DMS53 treated with DMSO at 0.1 percent for 48 hours (cell line): ENCODE results near the gene ISM2.

ENCODE experiments used
- DNase-seq: peaks from one replicate; lab custom pipeline; 2025; ENCODE audit not compliant: unreplicated experiment; lab: John Stamatoyannopoulos, UW

Gene ISM2

GRCh38 chr14:77508876-77509275 is 10.3 kb upstream of the ISM2 start:
- no peak for DNase-seq

- no peak for DNase-seq
Measured at GRCh38 chr14:77508249-77508648, 9.6 kb upstream of the ISM2 start.

DNA sequence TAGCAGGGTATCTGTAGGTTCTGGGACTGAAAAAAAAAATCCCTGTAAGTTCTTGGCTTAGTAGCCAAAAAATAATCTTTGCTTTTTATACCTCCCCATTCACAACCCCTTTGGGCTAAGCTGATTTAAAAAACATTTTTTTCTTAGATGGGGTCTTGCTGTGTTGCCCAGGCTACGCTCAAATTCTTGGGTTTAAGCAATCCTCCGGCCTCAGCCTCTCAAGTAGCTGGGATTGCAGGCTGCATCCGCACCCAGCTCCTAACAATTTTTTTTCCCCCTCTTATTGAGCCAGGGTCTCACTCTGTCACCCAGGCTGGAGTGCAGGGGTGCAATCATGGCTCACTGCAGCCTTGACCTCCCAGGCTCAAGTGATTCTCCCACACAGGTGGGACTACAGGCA is 9.1 kb upstream of the ISM2 start:
- DNase-seq, result no peak

GRCh38 chr14:77505031-77505430 is 6.4 kb upstream of the ISM2 start:
- no peak for DNase-seq

GRCh38 chr14:77503138-77503537 is 4.5 kb upstream of the ISM2 start:
- no peak for DNase-seq

DNA sequence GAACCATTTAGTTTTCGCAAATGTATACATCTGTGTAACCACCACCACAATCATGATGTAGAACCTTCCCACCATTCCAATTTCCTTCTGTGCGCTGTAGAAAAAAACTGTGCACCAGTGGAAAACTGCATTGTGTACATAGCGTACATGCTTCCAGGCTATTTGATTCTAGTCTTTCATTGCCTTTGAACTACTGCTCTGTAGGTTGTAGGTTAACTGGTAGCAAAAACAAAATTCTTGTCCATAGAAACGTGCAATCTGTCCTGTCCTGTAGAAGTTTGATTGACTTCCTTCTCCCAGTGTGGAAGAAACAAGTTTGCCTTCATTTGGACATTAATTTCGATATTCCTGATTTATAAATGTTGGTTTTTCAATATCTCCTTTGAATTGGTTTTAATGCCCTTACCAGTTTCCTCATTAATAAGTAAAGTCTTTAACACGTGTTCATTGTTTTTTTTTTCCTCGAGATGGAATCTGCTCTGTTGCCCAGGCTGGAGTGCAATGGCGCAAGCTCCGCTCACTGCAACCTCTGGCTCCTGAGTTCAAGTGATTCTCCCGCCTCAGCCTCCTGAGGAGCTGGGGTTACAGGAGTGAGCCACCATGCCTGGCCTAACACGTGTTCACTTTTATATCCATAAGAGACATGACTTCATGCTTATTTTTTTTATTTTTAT is 3.6 kb upstream of the ISM2 start:
- no peak for DNase-seq

DNA sequence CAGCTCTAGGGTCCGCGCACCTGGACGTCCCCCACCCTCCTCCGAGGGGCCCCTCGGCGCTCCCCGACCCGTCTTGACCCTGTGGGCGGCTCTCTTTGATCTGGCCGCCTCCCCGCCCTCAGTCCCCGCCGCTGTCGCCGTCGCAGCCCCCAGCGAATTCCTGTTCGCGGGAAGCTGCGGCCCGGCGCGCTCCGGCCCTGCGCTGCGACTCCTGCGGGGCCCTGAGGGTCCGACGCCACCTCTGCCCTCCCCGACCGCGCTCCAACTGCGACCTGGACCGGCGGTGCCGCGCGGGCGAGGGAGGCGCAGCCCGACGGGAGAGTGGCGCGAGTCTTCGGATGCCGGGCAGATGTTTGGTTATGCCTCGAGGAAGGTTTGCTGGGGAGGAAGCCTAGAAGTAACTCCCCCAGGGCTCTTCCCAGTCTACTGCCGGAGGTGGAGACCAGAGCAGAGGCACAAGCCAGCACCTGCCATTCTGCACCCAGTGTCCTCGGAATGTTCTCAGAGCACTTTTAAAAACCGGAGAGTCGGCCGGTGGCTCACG is 440 bp upstream of the ISM2 start:
- no peak for DNase-seq

- DNase-seq, result no peak
Measured at GRCh38 chr14:77495334-77495733, 3.3 kb downstream of the ISM2 start.

DNA sequence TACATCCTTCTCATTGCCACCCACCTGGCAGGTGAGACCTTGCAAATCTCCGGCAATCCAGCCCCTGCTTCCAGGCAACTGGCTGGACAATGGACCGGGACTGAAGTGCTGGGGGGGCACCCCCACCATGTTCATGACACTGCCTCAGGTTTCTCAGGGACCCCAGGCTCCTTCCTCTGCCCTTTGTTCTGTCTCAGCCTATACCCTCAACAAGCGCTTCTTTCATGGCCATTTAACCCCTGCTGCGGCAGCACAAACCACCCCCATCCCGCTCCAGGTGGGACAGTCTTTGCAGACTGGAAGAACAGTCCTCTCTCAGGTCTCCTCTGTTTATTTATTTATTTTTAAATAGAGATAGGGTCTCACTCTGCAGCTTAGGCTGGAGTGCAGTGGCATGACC is 7.6 kb downstream of the ISM2 start:
- DNase-seq, result no peak

DNA sequence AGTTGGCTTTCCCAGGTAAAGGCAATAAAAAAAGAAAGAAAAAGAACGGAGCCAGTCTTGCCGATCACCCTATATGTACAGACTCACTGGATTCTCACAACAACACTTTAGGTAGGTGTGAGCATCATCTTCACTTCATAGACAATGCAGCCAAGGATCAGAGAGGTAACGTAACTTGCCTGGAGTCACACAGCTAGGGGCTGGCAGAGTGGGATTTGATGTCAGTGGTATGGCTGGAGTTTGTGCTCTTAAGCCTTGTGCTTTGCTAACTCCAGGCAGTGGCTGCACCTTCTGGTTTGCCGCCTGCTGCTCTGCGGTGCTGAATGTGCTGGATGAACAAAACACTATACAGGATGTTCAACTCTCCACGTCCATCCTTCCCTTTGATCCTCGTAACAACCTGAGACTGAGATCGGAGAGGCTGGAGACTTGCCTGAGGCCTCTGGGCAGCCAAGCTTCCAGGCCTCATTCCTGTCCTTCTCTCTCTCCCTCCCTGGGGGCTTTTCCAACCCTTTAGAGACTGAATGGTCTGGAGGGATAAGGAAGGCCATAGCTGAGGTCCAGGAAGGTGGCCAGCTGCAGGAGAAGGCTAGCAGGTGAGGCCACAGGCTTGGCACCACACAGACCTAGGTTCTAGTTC is 8.1 kb downstream of the ISM2 start:
- DNase-seq, result no peak

- DNase-seq, result no peak
Measured at GRCh38 chr14:77489041-77489440, 9.6 kb downstream of the ISM2 start.

GRCh38 chr14:77488558-77488957 is 10.1 kb downstream of the ISM2 start:
- DNase-seq, result no peak

DNA sequence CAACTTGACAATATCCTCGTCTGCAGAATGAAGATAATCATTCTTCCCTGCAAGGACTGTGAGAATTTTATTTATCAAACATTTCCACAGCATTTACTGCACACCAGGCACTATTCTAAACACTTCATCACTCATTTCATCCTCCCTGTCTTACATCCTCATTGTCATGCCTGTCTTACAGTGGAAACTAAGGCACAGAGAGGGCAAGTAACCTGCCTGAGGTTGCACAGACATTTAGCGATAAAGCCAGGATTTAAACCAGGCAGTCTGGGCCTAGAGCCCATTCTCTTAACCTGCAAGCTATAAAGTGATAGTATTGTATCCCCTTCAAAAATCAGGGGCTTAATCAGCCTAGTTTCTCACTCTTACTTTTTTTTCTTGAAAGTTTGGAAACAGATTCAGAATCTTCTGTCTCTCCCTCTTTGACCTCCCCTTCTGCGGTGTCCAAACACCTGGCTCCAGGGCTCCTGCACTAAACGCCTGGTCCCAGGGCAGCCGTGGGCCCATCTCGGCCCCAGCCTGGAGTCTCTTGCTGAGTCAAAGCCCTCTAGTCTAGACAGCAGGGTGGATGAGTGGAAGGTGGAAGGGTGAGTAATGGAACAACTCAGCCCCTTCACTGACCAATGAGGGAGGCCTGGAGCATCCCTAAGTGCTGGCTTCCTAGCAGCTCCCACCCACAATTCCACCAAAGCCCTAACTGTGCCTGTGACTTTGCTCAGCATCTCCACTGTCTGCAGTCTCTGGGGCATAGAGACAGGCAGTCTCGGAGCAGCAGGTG is 12.5 kb downstream of the ISM2 start:
- DNase-seq, result no peak

GRCh38 chr14:77485256-77485655 is 13.4 kb downstream of the ISM2 start:
- DNase-seq, result no peak

DNA sequence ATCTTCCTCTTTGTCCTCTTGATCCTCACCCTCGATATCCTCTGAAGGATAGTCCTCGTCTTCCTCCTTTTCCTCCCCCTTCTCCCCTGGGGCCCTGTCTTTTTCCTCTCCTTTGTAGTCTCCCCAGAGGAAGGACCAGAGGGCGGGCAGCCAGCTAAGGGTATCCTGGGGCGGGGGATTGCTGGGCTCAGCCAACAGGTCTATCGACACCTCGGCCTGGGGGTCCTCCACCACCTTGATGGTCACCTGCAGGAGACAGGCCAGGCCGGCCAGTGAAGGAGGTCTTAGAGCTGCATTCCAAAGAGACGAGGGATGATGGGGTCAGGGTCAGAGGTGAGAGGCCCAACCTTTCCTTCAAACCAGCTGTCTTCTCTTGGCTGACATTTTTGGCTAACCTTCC is 16.2 kb downstream of the ISM2 start:
- DNase-seq, result no peak

DNA sequence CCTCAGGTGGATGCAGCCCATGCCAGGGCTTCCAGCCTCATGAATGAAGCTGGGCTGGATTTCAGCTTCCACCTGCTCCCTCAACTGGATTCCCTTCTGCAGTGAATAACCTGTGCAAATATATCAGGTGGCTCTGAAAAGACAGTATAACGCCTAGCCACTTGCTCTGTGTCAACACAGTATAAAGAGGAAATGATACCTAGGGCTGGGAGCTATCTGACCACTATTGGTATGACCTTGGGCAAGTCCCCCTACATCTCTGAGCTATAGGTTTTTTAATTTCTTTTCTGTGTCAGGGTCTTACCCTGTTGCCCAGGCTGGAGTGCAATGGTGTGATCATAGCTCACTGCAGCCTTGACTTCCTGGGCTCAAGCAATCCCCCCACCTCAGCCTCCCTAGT is 19.8 kb downstream of the ISM2 start:
- no peak for DNase-seq

DNA sequence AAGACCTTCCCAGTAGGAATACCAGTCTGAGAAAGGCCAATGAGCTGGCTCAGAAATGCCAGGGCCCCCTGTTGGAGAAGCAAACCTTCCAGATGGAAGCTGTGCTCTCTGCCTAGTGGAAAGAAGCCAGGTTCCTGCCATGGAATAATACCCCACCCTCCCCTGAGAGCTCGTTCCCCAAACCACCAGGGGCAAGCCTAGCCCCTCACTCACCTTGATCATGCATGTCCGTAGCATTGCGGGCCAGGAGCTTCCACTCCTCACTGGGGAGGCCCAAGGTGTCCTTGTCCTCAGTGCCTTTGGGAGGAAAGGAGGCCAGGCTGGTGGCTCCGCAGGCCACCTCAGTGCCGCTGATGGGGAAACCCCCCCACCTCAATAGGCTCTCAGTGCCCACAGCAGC is 20.6 kb downstream of the ISM2 start:
- DNase-seq, result no peak

GRCh38 chr14:77475432-77476115 is 23.0 kb downstream of the ISM2 start:
- DNase-seq, result no peak

- no peak for DNase-seq
Measured at GRCh38 chr14:77474479-77475177, 24.0 kb downstream of the ISM2 start.

- DNase-seq, result no peak
Measured at GRCh38 chr14:77473921-77474320, 24.7 kb downstream of the ISM2 start.
